Ishikawa (cell line): ENCODE data around the gene STPG3.

ENCODE experiments used
- CEBPB ChIP-seq: IDR thresholded peaks from 2 replicates; pipeline ENCODE4 v1.6.1; 2012
- EGR1 ChIP-seq: IDR thresholded peaks from 2 replicates; pipeline ENCODE4 v1.6.1; 2012
- RAD21 ChIP-seq: IDR thresholded peaks from 2 replicates; pipeline ENCODE4 v1.6.1; 2012; ENCODE audit warnings: low read depth
- TAF1 ChIP-seq: IDR thresholded peaks from 2 replicates; pipeline ENCODE4 v1.6.1; 2012; ENCODE audit warnings: low read depth, mild to moderate bottlenecking
- TEAD4 ChIP-seq: IDR thresholded peaks from 2 replicates; pipeline ENCODE4 v1.6.1; 2012

DNA sequence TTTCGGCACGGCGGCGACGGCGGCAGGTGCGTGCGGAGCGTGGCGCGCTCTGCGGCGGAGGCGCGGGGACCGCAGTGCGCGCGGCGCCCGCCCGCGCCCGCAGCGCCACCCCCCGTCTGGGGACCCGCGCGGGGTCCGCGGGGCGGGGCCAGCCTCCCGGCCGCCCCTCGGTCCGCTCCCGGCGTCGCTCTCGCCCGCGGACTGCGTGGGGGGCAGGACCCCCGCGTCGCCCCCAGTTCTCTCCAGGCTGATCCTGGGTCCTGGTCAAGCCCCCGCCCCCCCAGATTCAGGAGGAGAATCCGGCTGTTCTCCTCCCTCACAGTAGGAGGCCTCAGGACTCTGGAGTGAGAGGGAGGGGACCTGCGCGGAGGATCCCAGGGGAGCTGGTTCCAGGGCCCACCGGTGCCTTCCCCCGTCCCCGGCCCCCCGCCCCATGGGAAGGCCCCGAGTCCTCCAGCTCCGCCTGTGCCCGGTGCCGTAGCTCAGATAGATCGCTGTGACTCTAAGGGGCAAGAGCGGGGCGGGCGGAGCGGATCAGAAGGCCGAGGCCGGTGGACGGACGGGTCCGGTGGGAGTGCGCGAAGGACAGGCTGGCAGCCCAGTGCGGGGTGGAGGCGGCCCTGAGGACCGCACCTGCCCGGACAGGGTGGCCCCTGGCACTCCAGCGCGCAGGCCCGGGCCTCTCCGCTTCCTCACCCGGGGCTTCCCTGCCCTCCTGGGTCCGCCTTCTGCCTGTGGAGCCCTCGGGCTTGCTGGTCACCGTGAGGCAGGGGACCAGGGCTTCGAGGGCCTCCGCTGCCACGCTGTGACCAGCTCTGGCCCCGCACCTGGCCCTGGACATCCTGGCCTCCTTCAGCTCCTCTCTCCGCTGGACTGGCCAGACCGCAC is 28.7 kb upstream of the STPG3 start, which contains the start of gene RNF208:
- TF ChIP-seq TEAD4 = no peak
- TF ChIP-seq EGR1 = no peak
- TF ChIP-seq TAF1 = no peak
- TF ChIP-seq RAD21 = no peak
- no peak for TF ChIP-seq CEBPB
